Astrocyte of the cerebellum (primary cell): ENCODE measurements around the gene METTL25B.

Source experiments
- DNase-seq: peaks from one replicate; pipeline ENCODE4 v3.0.0-alpha.2; 2011; ENCODE audit warnings: low read depth
- H3K4me3 ChIP-seq: 2 replicates; pipeline ENCODE4 v1.5.1; 2011; ENCODE audit warnings: mild to moderate bottlenecking, low read depth, low read length, moderate library complexity
- in situ Hi-C: cut with HindIII; loops from 2 replicates; pipeline ENCODE4 v1.10.0; 2017; ENCODE audit warnings: low sequenced_read_pairs
- TF ChIP-seq, protein P1 (sequence below): IDR thresholded peaks from 2 replicates; pipeline ENCODE4 v1.5.1; 2012; ENCODE audit warnings: low read length, low read depth, moderate library complexity, mild to moderate bottlenecking; ENCODE audit errors: missing control alignments

METTL25B gene

DNA sequence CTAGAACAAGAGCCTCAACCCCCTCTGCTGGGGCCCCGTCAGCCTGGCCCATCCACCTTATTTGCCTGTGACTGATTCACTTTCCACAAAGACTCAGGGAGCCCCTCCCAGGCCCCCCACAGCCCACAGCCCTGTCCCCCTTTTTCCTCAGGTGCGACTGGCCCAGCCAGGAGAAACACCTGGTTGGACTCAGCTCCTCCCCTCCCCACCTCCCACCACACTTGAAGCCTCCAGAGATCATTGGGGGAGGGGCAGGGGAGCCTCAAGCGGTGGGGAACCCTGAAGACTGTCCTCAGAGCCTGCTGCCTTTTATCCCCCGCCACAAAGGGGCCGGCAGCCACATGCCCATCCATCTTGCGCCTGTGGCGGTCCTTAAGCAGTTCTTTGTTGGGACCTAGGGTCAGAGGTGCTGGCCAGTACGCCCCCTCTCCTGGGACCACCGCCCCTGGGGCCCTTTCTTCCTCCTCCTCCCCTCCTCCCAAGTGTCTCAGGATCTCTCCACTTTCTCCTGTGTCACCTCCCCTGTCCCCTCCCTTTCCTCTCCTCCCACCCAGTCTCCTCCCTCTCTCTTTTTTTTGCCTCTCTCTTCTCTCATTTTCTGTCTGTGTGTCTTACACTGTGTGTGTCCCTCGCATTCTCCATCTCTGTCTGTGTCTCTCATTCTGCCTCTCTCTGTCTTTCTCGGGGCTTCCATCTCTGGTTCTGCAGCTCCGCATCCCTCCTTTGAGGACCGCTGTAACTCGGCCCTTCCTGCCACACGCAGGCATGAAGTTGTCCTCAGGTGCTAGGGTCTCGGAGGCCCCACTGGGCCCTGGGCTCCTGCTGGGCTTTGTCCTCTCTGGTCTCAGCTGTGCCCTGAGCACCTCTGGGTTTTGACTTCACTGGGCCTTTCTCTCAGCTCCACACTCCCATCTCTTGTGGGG, 35.1 kb upstream of the METTL25B start:
- TF ChIP-seq, protein P1, sequence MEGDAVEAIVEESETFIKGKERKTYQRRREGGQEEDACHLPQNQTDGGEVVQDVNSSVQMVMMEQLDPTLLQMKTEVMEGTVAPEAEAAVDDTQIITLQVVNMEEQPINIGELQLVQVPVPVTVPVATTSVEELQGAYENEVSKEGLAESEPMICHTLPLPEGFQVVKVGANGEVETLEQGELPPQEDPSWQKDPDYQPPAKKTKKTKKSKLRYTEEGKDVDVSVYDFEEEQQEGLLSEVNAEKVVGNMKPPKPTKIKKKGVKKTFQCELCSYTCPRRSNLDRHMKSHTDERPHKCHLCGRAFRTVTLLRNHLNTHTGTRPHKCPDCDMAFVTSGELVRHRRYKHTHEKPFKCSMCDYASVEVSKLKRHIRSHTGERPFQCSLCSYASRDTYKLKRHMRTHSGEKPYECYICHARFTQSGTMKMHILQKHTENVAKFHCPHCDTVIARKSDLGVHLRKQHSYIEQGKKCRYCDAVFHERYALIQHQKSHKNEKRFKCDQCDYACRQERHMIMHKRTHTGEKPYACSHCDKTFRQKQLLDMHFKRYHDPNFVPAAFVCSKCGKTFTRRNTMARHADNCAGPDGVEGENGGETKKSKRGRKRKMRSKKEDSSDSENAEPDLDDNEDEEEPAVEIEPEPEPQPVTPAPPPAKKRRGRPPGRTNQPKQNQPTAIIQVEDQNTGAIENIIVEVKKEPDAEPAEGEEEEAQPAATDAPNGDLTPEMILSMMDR: no peak
- H3K4me3 ChIP-seq: no peak overlapping the region
- in situ Hi-C loops: no loop called here
- DNase-seq: no peak

DNA sequence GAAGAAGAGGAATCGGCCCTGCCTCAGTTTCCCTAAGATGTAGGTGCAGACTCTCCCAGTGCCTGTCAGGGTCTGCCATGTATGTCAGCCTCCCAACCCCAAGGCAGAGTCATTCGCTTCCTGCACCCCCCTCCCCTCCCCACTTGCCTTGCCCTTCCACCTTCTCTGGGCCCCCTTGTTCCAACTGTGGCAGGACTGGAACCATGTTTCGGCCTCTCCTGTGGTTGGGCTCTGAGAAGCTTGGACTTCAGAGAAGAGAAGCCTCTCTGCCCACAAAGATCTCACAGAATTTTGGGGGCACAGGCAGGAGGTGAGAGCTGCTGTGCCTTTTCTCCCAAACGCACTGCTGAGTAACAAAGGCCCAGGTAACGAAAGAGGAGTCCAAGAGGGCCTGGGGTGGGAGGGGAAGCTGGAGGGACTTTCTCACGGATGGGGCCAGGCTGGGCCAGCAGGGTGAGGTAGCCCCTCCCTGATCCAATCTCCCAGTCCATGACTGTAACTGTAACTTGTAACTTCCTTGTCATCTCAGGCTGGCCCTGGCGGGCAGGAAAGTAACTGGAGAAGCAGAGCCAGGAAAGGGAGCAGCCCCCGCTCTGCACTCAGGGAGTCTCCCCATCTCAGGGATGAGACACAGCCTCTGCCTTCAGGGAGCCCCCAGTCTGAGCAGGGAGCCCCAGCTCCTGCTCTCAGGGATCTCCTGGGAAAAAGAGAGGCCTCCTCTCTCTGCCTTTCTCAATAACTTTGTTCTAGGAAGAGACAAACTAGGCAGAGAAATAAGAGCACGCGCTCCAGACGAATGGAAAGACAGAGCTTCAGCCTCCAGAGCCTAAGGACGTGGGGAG, 34.2 kb upstream of the METTL25B start:
- TF ChIP-seq, protein P1: no peak
- DNase-seq: no peak
- H3K4me3 ChIP-seq: no peak overlapping the region
- in situ Hi-C loops: no loop called here

DNA sequence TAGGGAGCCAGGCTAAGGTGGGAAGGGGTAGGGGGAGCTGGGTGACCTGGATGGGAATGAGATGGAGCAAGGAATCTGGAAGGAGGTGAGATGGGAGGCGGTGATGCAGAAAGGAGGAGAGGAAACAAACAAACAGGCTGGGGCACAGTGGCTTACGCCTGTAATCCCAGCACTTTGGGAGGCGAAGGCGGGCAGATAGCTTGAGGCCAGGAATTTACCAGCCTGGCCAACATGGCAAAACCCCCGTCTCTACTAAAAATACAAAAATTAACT, 33.6 kb upstream of the METTL25B start:
- no peak overlapping the region for H3K4me3 ChIP-seq
- no peak for DNase-seq
- in situ Hi-C loops: no loop called here
- TF ChIP-seq, protein P1: no peak

DNA sequence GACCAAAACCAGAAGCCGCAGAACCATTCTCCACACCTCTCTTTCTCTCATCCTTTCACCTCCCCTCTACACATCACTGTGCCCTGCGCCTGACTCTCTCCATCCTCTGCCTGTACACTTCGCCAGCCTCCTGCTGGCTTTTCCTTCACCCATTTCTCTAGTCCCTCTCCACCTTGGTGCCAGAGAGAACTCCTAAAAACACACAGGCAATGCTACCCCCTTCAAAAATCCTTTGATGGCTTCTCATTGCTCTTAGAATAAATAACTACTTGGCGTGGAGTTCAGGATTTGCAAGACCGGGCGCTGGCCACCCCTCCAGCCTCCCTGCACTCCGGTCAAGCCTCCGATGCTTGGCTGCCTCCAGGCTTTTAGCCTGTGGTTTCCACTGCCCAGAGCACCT, 31.5 kb upstream of the METTL25B start:
- in situ Hi-C loops: no loop called here
- no peak for DNase-seq
- TF ChIP-seq, protein P1: no peak
- no peak overlapping the region for H3K4me3 ChIP-seq

DNA sequence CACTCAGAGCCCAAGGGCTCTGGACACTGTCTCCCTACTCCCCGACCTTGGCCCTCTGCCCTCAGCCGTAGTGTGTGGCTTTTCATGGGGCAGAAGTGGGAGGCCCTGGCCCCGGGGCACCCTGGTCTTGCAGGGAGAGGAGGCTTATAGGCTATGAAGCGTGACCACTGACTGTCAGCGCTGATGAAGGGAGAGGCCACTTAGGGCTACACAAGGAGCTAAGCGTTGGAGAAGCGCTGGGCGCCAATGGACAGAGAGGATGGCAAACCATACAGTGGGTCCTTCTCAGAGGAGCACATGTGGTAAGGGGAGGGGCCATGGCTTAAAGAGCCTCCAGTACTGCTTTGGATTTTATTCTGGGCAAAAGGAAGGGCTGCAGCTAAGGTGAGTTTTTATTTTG, 30.8 kb upstream of the METTL25B start:
- DNase-seq: no peak
- in situ Hi-C loops: no loop called here
- no peak overlapping the region for H3K4me3 ChIP-seq
- TF ChIP-seq, protein P1: no peak

DNA sequence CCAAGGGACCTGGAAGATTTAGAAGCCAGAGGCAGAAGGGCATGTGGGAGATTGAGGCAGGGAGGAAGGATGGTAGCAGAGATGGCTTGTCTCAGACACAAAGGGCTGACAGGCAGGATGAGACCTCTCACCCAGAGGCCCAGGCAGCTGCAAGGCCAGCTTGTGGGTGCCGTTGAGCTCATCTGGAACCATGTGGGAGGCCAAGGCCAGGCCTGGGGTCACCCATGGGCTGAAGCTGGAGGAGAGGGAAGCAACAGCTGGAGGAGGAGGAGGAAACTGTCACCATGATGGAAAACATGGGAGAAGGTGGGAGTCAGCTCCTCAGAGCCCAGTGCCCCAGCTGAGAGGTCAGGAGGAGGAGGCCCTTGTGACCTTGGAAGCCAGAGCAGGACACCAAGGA, 29.3 kb upstream of the METTL25B start:
- in situ Hi-C loops: no loop called here
- DNase-seq: no peak
- H3K4me3 ChIP-seq: no peak overlapping the region
- TF ChIP-seq, protein P1: no peak
